ENCODE measurements around the gene GPRC6A.
A peak's percentile ranks its signal among the peaks of the same experiment; 100 is the strongest.

Gene GPRC6A

GRCh38 chr6:116797585-116797984, 31.3 kb downstream of the GPRC6A start:
- no peaks in the 10 kb centered on the region for H3K4me1 ChIP-seq
- no peaks in the 10 kb centered on the region for H3K27me3 ChIP-seq
- TF ChIP-seq CTCF (IDR thresholded peaks at IDR 0.05; ENCODE audit: low read depth, low read length) = no peak
- no peaks in the 10 kb centered on the region for H3K36me3 ChIP-seq
- no peaks in the 10 kb centered on the region for H3K9me3 ChIP-seq
- no peak for DNase-seq
- H3K4me3 ChIP-seq (ENCODE audit: low read depth, low read length) = no peak overlapping the region

- H3K27me3 ChIP-seq = peaks cover 3% of the 10 kb centered on the region
- no peaks in the 10 kb centered on the region for H3K36me3 ChIP-seq
- DNase-seq = no peak
- no peak for TF ChIP-seq CTCF (IDR thresholded peaks at IDR 0.05; ENCODE audit: low read depth, low read length)
- H3K4me1 ChIP-seq = no peaks in the 10 kb centered on the region
- no peak overlapping the region for H3K4me3 ChIP-seq (ENCODE audit: low read depth, low read length)
- H3K9me3 ChIP-seq = no peaks in the 10 kb centered on the region
Observed at GRCh38 chr6:116793224-116793623, 35.7 kb downstream of the GPRC6A start.

- H3K9me3 ChIP-seq = no peaks in the 10 kb centered on the region
- H3K27me3 ChIP-seq = no peaks in the 10 kb centered on the region
- H3K4me1 ChIP-seq = no peaks in the 10 kb centered on the region; the same call in 1 of the 2 replicates
- H3K36me3 ChIP-seq = no peaks in the 10 kb centered on the region
- no peak for DNase-seq
- no peak for TF ChIP-seq CTCF (IDR thresholded peaks at IDR 0.05; ENCODE audit: low read depth, low read length)
- no peak overlapping the region for H3K4me3 ChIP-seq (ENCODE audit: low read depth, low read length)
Observed at GRCh38 chr6:116783852-116784251, 45.0 kb downstream of the GPRC6A start.

GRCh38 chr6:116779573-116780164, 49.2 kb downstream of the GPRC6A start:
- peak overlapping the region; percentile 39 for H3K4me3 ChIP-seq (ENCODE audit: low read depth, low read length)
- no peaks in the 10 kb centered on the region for H3K36me3 ChIP-seq
- no peaks in the 10 kb centered on the region; the same call in 1 of the 2 replicates for H3K4me1 ChIP-seq
- no peak for DNase-seq
- TF ChIP-seq CTCF (IDR thresholded peaks at IDR 0.05; ENCODE audit: low read depth, low read length) = peak; percentile 49
- H3K9me3 ChIP-seq = no peaks in the 10 kb centered on the region
- no peaks in the 10 kb centered on the region for H3K27me3 ChIP-seq

GRCh38 chr6:116773886-116774285, 55.0 kb downstream of the GPRC6A start:
- no peak for TF ChIP-seq CTCF (IDR thresholded peaks at IDR 0.05; ENCODE audit: low read depth, low read length)
- H3K4me1 ChIP-seq = no peaks in the 10 kb centered on the region; the same call in 1 of the 2 replicates
- H3K9me3 ChIP-seq = no peaks in the 10 kb centered on the region
- DNase-seq = no peak
- H3K4me3 ChIP-seq (ENCODE audit: low read depth, low read length) = no peak overlapping the region
- no peaks in the 10 kb centered on the region for H3K36me3 ChIP-seq
- H3K27me3 ChIP-seq = no peaks in the 10 kb centered on the region

GRCh38 chr6:116772450-116772849, 56.4 kb downstream of the GPRC6A start:
- no peak for TF ChIP-seq CTCF (IDR thresholded peaks at IDR 0.05; ENCODE audit: low read depth, low read length)

More at GRCh38 chr6:116772450-116772849, 56.4 kb downstream of the GPRC6A start:
- DNase-seq = no peak
- H3K36me3 ChIP-seq = no peaks in the 10 kb centered on the region
- no peaks in the 10 kb centered on the region for H3K27me3 ChIP-seq
- H3K4me1 ChIP-seq = peaks cover under 1% of the 10 kb centered on the region
- H3K9me3 ChIP-seq = no peaks in the 10 kb centered on the region
- H3K4me3 ChIP-seq (ENCODE audit: low read depth, low read length) = no peak overlapping the region
